ENCODE measurements around the gene RFC1.
"Not testable (repeated sequence)": the region's sequence is repeated elsewhere in the genome, so short reads cannot be mapped to it uniquely, and the experiment has no call there.

The RFC1 gene, protein sequence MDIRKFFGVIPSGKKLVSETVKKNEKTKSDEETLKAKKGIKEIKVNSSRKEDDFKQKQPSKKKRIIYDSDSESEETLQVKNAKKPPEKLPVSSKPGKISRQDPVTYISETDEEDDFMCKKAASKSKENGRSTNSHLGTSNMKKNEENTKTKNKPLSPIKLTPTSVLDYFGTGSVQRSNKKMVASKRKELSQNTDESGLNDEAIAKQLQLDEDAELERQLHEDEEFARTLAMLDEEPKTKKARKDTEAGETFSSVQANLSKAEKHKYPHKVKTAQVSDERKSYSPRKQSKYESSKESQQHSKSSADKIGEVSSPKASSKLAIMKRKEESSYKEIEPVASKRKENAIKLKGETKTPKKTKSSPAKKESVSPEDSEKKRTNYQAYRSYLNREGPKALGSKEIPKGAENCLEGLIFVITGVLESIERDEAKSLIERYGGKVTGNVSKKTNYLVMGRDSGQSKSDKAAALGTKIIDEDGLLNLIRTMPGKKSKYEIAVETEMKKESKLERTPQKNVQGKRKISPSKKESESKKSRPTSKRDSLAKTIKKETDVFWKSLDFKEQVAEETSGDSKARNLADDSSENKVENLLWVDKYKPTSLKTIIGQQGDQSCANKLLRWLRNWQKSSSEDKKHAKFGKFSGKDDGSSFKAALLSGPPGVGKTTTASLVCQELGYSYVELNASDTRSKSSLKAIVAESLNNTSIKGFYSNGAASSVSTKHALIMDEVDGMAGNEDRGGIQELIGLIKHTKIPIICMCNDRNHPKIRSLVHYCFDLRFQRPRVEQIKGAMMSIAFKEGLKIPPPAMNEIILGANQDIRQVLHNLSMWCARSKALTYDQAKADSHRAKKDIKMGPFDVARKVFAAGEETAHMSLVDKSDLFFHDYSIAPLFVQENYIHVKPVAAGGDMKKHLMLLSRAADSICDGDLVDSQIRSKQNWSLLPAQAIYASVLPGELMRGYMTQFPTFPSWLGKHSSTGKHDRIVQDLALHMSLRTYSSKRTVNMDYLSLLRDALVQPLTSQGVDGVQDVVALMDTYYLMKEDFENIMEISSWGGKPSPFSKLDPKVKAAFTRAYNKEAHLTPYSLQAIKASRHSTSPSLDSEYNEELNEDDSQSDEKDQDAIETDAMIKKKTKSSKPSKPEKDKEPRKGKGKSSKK

DNA sequence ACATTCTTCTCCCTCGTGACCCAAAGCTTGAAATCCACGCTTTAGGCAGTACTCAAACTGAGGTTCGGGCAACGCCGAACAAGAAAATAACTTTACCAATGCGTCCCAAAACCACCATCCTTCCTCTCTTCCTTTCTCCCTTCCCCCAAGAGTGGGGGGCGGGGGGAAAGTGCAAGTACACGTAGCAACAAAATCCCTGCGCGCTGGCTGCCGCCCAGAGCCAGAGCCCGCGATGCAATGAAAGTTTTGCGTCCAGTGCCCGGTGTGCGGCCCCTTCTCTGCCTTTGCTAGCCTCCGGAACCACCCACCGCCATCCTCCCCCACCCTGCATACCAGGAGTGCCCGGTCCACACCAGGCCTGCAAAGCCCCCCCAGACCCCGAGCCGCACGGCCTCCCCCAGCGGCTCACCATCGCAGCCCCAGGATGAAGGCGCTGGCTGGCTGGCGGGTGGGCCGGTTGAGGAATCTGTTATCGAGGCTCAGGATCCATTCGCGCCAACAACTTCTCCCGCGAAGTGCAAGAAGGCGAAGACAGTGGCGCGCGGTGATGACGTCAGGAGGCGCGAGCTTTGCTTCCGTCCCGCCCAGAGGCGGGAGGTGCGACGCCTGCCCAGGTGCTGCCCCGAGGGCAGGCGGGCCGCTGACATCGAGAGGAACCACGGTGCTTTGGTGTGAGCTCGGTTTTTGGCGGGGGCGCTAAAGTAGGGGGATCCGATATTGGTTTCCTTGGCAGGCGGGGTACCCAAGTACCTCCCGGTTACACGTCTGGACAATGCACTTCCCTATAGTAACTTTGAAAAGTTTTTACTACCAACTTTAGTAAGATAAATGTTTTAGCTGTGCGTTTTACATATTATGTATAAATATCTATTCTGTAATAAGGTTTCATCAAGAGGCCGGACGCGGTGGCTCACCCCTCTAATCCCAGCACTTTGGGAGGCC is at the start of gene RFC1:
RFC1 (minus strand) TSS at position 533 of the 942 bp plus-strand sequence; CDS start at position 412, 121 bp downstream.
- DNase-seq (ENCODE audit: low read depth), result peak; percentile 86

DNA sequence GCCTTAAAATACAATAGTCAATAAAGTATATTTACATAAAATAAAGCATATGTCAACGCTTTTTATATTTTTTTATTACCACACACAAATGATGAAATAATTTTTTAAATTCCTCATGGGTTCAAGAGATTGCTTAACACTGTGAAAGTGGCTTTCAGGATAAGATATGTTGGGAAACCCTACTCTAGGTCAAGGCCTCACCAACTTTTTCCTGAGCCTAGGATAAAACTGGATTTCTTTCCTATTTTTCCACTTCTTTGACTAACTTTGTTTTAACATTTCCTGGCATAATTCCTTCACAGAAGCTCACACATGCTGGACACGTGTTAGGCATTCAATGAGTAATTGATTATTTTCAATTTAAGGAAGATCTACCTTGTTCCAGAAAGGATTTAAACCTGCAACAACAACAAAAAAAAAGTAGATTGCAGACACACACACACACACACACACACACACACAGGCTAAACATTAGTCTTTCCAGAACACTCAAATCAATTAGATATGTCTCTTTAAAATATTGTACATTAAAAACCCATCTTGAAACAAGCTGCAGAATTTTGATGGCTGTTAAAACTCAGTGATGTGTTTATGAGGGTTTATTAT is 49.6 kb upstream of the RFC1 start:
- no peak for DNase-seq (ENCODE audit: low read depth)

DNA sequence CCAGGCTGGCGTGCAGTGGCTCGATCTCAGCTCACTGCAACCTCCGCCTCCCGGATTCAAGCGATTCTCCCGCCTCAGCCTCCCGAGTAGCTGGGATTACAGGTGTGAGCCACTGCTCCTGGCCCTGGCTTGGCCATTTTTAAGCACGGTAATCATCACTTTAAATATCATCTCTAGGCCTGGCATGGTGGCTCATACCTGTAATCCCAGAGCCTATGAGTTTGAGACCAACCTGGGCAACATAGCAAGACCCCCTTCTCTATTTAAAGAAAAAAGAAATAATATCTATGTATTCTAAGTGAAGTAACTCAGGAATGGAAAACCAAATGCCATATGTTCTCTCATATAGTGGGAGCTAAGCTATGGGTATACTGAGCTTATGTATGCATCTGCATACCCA is 45.4 kb upstream of the RFC1 start:
- not testable (repeated sequence) for DNase-seq (ENCODE audit: low read depth)

DNA sequence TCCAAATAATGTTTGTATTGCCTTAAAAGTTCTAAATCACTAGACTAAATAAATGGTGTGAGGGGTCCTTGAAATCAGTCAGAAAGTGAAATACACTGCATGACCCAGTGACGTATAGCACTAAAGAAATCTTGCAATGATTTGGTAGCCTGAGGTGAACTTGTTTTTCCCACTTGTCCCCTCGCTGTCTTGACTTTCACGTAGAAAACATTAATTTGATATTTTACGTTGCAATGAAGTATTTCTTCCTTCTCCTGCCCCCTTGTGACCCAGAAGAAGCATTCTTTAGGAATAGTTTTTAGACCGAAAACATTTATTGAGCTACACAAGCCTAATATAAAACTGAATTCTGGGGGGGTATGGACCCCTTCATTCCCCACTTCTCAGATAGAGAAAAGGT is 44.3 kb upstream of the RFC1 start:
- no peak for DNase-seq (ENCODE audit: low read depth)

DNA sequence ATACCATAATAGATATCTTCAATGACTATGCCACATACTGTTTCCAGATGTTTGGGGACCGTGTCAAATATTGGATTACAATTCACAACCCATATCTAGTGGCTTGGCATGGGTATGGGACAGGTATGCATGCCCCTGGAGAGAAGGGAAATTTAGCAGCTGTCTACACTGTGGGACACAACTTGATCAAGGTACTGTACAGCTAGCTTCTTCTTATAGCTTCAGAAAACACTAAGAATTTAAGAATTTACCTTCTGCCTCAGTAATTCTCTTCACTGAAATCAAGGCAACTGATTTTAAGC is 41.4 kb upstream of the RFC1 start:
- DNase-seq (ENCODE audit: low read depth), result no peak

DNA sequence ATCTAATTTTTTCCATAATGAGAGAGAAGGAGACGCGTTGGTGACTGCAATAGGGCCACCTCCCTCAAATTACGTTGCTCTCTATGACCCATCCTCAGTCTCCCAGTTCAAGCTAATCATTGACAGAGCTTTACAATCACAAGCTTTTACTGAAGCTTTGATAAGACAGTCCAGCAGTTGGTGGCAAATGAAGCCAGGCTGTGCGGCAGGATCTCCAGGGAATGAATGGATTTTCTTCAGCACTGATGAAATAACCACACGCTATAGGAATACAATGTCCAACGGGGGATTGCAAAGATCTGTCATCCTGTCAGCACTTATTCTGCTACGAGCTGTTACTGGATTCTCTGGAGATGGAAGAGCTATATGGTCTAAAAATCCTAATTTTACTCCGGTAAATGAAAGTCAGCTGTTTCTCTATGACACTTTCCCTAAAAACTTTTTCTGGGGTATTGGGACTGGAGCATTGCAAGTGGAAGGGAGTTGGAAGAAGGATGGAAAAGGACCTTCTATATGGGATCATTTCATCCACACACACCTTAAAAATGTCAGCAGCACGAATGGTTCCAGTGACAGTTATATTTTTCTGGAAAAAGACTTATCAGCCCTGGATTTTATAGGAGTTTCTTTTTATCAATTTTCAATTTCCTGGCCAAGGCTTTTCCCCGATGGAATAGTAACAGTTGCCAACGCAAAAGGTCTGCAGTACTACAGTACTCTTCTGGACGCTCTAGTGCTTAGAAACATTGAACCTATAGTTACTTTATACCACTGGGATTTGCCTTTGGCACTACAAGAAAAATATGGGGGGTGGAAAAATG is 40.8 kb upstream of the RFC1 start, which contains the start of gene KLB:
KLB (plus strand) TSS at position 168 of the 821 bp plus-strand sequence; CDS start at position 188, 20 bp downstream.
- no peak for DNase-seq (ENCODE audit: low read depth)

DNA sequence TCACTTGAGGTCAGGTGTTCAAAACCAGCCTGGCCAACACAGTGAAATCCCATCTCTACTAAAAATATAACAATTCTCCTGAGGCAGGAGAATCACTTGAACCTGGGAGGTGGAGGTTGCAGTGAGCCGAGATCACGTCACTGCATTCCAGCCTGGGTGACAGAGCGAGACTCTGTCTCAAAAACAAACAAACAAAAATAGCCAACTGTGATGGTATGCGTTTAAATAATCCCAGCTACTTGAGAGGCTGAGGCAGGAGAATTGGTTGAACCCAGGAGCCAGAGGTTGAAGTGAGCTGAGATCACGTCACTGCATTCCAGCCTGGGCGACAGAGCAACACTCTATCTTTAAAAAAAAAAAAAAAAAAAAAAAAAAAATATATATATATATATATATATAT is 35.5 kb upstream of the RFC1 start:
- not testable (repeated sequence) for DNase-seq (ENCODE audit: low read depth)

DNA sequence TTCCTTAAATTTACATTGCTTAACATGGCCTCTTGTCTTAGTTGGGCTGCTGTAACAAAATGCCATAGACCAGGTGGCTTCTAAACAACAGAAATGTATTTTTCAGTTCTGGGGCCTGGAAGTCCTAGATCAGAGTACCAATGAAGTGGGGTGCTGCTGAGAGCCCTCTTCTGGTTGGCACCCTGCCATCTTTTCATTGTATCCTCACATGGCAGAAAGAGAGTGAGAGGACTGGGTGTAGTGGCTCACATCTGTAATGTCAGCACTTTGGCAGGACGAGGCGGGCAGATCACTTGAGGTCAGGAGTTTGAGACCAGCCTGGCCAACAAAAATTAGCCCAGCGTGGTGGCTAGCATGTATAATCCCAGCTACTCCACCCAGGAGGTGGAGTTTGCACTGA is 28.5 kb upstream of the RFC1 start:
- no peak for DNase-seq (ENCODE audit: low read depth)

DNA sequence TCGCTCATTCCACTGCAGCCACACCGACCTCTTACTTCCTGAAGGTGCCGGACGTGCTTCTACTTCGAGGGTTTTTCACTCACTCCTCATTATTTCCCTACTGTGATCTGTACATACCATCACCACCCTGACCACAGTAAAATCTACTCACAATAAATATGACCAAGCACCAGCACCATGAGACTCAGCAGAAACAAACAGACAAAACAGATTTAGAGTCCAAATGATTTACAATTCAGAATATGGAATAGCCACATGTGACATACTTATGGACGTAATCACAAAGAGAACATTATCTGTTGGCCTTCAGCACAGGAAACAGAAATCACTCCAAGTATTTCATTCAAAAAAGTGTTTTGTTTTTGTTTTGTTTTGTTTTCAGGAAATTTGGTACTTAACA is 24.4 kb upstream of the RFC1 start:
- DNase-seq (ENCODE audit: low read depth), result no peak

DNA sequence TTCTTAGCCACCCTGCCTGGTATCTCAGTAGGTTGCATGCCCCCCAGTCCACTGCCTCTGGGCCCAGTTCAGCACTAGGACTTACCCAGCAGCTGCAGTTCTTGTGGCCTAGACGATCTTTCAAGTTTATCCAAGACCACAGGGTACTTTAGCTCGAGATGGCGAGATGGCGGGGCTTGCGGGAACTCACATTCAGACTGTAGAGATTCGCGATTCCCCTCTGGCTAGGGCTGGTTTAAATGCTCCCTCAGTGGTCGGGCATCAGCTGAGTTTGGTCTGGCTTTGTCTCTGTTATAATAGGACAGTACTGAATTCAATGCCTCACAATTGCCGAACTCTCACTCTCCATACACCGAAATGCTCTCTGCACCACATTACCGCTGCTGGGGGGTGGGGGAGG is 18.4 kb upstream of the RFC1 start:
- no peak for DNase-seq (ENCODE audit: low read depth)

DNA sequence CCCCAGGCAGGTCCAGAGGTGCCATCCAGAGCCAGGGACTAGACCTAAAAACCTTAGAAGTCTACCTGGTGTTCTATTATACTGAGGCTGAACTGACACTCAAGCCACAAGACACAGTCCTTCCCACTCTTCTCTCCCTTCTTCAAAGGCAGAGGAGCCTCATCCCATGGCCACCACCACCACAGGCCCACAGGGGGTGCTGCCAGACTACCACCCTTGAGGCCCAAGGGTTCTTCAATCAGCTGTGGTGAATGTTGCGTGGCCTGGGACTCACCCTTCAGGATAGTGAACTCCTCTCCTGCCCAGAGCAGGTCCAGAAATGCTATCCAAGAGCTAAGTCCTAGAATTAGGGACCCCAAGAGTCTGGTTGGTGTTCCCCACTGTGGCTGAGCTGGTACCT is 17.5 kb upstream of the RFC1 start:
- no peak for DNase-seq (ENCODE audit: low read depth)

DNA sequence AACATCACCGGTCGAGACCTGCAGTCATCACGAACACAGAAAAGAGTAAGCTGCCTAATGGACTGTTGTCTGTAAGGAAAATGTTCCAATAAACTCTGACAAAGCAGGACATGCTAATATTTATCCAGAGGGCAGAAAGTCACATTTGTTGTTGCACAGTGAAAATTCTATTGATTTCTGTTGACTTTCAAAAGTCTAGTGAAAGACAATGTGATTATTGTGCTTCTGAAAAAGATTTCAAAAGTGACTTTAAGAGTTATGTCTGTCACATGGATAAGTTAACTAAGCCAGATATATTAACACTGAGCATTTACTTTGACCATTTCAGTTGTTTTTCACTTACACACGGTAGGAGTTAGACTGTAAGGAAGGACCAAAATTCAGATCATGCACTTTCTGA is 9.3 kb upstream of the RFC1 start:
- DNase-seq (ENCODE audit: low read depth), result no peak

DNA sequence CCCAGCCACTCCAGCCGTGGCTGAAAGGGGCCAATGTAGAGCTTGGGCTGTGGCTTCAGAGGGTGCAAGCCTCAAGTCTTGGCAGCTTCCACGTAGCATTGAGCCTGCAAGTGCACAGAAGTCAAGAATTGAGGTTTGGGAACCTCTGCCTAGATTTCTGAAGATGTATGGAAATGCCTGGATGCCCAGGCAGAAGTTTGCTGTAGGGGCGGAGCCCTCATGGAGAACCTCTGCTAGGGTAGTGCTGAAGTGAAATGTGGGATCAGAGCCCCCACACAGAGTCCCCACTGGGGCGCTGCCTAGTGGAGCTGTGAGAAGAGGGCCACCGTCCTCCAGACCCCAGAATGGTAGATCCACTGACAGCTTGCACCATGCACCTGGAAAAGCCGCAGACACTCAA is 5.0 kb upstream of the RFC1 start:
- DNase-seq (ENCODE audit: low read depth), result not testable (repeated sequence)

DNA sequence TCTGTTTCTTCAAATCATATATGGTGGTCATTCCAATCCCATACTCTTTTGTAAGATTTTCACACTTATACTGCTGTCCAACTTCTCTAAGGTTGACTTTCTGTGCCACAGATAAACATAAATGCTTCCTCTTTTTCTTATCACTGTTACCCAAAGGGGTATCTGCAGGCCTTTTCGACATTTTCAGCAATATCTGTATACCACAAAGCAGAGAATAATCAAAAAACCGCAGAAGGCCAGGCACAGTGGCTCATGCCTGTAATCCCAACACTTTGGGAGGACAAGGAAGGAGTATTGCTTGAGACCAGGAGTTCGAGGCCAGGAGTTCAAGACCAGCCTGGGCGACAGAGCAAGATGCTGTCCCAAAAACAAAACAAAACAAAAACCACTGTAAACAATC is 3.1 kb upstream of the RFC1 start:
- DNase-seq (ENCODE audit: low read depth), result peak; percentile 60

DNA sequence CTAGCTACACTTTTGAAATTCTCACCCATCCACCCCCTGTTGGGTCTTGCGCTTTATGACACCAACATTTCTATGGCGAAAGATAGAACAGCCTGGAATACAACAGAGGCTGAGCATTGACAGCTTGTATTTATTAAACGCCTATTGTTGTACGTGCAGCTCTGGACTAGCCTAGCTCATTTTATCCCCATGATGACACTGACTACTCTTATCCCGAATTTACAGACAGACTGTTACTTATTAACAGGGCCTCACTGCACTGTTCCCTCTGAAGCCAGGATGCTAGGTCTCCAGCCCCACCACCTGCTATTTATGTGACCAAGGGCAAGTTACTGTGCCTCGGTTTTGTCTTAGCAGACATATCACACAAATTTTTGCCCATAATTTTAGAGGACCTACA is 1.0 kb upstream of the RFC1 start:
- no peak for DNase-seq (ENCODE audit: low read depth)

DNA sequence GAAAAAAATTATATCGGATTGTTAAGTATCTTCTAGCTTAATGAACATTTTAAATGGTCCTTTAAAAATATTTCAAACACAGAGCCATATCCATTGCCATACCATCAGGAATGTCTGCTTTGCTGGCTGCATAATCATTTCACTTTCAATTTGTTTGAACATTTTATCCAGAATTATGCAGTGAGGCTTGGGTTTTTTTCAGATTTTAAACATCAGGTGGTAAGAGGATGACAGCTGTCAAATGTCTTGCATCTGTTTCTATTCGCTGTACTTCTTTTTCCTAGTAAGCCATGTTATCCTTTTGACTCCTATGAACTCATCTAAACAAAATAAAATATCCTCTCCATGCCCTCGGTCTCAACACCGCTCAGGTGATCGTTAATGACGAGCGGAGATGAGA is 802 bp downstream of the RFC1 start:
- DNase-seq (ENCODE audit: low read depth), result no peak

DNA sequence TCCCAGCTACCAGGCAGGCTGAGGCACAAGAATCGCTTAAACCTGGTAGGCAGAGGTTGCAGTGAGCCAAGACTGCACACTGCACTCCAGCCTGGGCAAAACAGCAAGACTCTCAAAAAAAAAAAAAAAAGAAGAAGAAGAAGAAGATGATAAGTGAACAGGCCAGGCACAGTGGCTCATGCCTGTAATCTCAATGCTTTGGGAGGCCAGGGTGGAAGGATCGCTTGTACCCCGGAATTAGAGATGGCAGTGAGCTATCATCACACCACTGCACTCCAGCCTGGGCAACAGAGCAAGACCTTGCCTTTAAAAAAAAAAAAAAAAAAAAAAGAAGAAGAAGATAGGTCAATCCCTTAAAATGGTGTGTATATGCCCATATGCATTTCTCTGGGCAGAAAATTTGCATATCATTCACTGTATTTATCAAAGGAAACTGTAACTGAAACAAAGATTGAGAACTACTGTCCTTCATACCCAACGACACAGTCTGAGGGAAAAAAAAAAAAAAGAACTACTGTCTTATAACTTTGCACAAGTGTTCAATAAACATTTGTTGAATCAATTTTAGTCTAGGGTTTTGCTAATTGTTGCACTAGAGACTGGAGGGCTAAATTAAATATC is 2.3 kb downstream of the RFC1 start:
- no peak for DNase-seq (ENCODE audit: low read depth)

DNA sequence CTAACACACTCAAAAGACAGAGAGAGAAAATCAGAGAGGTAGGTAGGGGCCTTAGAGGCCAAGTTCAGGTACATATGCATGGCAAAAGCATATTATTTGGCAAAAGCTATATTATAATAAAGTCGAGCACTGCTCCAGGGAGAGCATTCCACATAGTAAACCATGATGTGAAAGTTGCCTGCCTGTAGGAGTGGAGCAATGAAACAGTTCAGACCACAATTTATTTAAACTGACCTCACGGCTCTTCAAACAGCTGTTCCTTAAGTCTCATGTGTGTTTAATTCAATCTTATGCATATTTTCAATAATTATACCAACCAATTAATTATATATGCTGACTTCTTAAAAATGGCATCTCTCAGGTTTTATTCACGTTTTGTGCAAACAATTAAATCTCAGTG is 3.3 kb downstream of the RFC1 start:
- DNase-seq (ENCODE audit: low read depth), result no peak

DNA sequence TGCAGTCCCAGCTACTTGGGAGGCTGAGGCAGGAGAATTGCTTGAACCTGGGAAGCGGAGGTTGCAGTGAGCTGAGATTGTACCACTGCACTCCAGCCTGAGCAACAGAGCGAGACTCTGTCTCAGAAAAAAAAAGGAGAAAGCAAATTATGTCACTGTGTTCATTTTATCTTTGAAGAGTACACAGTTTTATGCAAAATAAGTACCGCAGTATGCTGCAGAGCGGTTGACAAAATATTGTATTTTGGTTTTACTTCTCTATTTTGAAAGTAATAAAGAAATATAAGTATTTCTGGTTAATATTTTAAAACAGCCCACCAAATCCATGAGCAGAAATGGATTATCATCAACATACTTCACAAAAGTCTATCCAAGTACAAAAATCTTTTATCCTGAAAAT is 5.6 kb downstream of the RFC1 start:
- not testable (repeated sequence) for DNase-seq (ENCODE audit: low read depth)

DNA sequence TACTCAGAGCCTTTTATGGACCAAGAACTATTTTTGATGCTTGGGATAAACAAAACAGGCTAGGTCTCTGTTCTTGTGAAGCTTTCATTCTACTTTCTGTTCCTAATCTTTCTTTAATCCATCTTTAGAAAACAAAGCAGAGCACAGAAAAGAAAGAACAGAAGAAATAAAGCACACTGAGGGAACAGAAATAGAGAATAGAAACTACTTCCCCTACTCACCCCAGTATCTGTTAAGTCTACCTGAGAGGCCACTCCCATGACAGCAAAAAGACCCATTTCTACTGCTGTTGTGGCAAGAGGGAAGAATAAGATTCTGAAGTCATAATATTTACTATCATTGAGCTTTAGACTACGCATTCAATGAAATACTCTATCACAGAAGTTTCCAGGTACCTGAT is 9.2 kb downstream of the RFC1 start:
- DNase-seq (ENCODE audit: low read depth), result no peak

Data from CMK (cell line).